Progenitor cell of endocrine pancreas (in vitro differentiated cells): ENCODE results near the gene RRH. TPM values are rescaled to one million over a fixed set of nuclear protein-coding genes. Genes with fewer than 3 reads are reported as not detected.
"Not testable (repeated sequence)": the region's sequence is repeated elsewhere in the genome, so short reads cannot be mapped to it uniquely, and the experiment has no call there.

ENCODE experiments used
- DNase-seq: peaks from one replicate; pipeline ENCODE4 v3.0.0; 2021; ENCODE audit warnings: low spot score; ENCODE audit not compliant: unreplicated experiment
- H3K27ac Mint-ChIP-seq: 2 replicates; pipeline ENCODE4 v1.8.0; 2021; ENCODE audit warnings: mild to moderate bottlenecking, moderate library complexity, mixed read lengths
- H3K27me3 Mint-ChIP-seq: 2 replicates; pipeline ENCODE4 v1.8.0; 2021; ENCODE audit warnings: mixed read lengths
- H3K36me3 Mint-ChIP-seq: 2 replicates; pipeline ENCODE4 v1.8.0; 2022; ENCODE audit warnings: mixed read lengths; ENCODE audit not compliant: insufficient read depth
- H3K4me1 Mint-ChIP-seq: 2 replicates; pipeline ENCODE4 v1.8.0; 2021; ENCODE audit warnings: low read depth, mixed read lengths
- H3K4me3 Mint-ChIP-seq: 2 replicates; pipeline ENCODE4 v1.8.0; 2021; ENCODE audit warnings: low read depth, mild to moderate bottlenecking, moderate library complexity, mixed read lengths
- H3K9me3 Mint-ChIP-seq: 2 replicates; pipeline ENCODE4 v1.8.0; 2021; ENCODE audit warnings: low read depth, mixed read lengths
- long read RNA-seq: library from polyadenylated mRNA; unstranded; transcript quantifications from one replicate; pipeline ENCODE4 v2.0.0, GENCODE V29; 2020
- total RNA-seq: library from RNA; stranded (reverse); gene quantifications from 2 replicates; pipeline ENCODE4 v1.2.1, GENCODE V29; 2021
- TF ChIP-seq, protein P1 (sequence below): fragments of 200-600 bp; sonication (generic); IDR thresholded peaks from one replicate; pipeline ENCODE4 v1.5.0; 2021; ENCODE audit warnings: antibody characterized with exemption, mild to moderate bottlenecking; ENCODE audit not compliant: unreplicated experiment

The RRH gene, protein sequence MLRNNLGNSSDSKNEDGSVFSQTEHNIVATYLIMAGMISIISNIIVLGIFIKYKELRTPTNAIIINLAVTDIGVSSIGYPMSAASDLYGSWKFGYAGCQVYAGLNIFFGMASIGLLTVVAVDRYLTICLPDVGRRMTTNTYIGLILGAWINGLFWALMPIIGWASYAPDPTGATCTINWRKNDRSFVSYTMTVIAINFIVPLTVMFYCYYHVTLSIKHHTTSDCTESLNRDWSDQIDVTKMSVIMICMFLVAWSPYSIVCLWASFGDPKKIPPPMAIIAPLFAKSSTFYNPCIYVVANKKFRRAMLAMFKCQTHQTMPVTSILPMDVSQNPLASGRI
- total RNA-seq = 0.33 and 0.57 TPM in 2 replicates
- long read RNA-seq = 0 reads

DNA sequence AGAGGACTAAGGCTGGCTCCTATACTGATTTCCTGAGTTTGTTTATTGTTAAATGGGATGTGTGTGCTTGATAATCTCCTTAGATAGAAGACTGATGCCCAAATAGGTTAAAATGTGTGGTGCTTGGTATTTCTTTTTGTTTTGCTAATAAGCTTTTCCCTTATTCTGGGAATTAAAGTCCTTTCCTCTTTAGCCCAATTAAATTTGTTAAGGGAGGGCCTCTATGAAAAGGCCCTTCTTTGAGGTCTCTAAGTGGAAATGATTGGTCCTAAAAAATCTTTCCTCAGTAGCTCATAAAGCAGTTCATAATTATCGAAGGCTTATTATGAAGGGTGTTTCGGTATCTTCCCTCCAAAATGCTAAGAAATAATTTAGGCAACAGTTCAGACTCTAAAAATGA is at the start of gene RRH:
RRH (plus strand) TSS at position 301 of the 400 bp plus-strand sequence; CDS start at position 357, 56 bp downstream.
- Mint-ChIP-seq H3K4me3 (no peak within 1 kb of the TSS), H3K27ac (no peak within 1 kb of the TSS), H3K9me3 (no peaks in the 10 kb centered on the region), H3K36me3 (peaks cover 6% of the 10 kb centered on the region), H3K27me3 (no peaks in the 10 kb centered on the region), H3K4me1 (peaks cover 1% of the 10 kb centered on the region)
- no peak for DNase-seq
- TF ChIP-seq, protein P1, sequence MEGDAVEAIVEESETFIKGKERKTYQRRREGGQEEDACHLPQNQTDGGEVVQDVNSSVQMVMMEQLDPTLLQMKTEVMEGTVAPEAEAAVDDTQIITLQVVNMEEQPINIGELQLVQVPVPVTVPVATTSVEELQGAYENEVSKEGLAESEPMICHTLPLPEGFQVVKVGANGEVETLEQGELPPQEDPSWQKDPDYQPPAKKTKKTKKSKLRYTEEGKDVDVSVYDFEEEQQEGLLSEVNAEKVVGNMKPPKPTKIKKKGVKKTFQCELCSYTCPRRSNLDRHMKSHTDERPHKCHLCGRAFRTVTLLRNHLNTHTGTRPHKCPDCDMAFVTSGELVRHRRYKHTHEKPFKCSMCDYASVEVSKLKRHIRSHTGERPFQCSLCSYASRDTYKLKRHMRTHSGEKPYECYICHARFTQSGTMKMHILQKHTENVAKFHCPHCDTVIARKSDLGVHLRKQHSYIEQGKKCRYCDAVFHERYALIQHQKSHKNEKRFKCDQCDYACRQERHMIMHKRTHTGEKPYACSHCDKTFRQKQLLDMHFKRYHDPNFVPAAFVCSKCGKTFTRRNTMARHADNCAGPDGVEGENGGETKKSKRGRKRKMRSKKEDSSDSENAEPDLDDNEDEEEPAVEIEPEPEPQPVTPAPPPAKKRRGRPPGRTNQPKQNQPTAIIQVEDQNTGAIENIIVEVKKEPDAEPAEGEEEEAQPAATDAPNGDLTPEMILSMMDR = no peak

DNA sequence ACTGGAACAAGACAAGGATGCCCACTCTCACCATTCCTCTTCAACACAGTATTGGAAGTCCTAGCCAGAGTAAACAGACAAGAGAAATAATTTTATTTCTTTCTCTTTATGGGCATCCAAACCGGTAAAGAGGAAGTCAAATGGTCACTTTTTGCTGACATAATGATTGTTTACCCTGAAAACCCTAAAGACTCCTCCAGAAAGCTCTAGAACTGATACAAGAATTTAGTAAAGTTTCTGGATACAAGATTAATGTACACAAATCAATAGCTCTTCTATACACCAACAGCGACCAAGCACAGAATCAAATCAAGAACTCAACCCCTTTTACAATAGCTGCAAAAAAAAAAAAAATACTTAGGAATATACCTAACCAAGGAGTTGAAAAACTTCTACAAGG is 45.7 kb upstream of the RRH start:
- H3K27ac Mint-ChIP-seq, H3K4me1 Mint-ChIP-seq, H3K4me3 Mint-ChIP-seq: not testable (repeated sequence)

DNA sequence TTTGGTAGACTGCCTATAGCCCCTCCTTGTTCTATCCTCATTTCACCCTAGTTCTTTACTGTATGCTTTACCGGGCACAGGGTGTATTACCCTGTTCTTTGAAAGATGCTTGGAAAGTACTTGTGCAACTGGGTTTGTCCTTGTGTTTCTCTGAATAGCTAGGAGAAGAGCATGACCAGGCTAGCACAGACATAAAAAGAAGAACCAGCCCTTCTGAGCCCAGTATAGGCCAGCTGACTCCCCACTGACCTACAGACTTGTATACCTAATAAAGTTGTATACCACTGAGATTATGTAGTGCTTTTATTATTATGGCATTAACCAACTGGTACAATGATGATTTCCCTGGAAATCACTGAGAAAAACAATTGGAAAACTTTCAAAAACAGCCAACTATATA is 40.9 kb upstream of the RRH start:
- TF ChIP-seq, protein P1 = no peak
- Mint-ChIP-seq H3K27ac (no peak overlapping the region), H3K27me3 (no peaks in the 10 kb centered on the region), H3K36me3 (no peaks in the 10 kb centered on the region), H3K4me3 (no peak overlapping the region), H3K4me1 (no peaks in the 10 kb centered on the region), H3K9me3 (peaks cover 10% of the 10 kb centered on the region)
- DNase-seq = no peak

More for the DNA sequence above, 45.7 kb upstream of the RRH start:
- DNase-seq, H3K36me3 Mint-ChIP-seq, H3K9me3 Mint-ChIP-seq, H3K27me3 Mint-ChIP-seq: not testable (repeated sequence)

DNA sequence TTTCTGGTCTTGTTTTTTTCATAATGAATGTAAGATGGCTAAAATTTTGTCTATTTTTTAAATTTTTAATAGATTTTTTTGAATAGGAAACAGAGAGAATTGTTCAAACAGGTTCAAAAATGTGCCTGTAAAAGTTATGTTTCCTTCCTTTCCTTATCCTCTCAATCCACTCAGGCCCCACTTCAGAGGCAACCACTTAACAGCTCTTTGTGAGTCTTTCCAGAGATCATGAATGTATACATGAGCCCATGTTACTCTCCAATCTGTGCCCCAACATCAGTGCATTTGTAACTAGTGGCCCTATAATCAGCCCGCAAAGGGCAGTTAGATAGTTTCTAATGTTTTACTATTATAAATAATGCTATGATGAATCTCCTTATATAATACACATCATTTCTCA is 40.0 kb upstream of the RRH start:
- TF ChIP-seq, protein P1 = no peak
- DNase-seq = no peak
- Mint-ChIP-seq H3K9me3 (peaks cover 10% of the 10 kb centered on the region), H3K4me3 (no peak overlapping the region), H3K27ac (no peak overlapping the region), H3K4me1 (no peaks in the 10 kb centered on the region), H3K36me3 (no peaks in the 10 kb centered on the region), H3K27me3 (no peaks in the 10 kb centered on the region)

DNA sequence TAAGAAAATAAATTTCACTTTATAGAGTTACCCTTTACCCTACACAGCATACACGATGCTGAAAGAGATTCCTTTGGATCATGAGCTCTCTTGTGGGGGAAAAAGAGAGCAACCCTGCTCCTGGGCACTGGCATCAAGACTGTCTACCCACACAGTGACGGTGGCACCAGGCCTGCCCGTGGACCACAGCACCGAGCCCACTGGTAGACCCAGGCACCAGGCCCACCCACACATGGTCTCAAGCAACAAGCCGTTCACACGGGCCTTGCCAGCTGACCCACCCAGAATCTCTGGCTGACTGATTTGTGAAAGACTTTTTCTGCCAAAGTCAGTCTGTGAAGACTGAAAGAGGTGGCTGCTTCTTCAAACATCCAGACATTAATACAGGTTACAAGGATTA is 32.7 kb upstream of the RRH start:
- Mint-ChIP-seq H3K9me3 (peaks cover 20% of the 10 kb centered on the region), H3K4me3 (no peak overlapping the region), H3K36me3 (no peaks in the 10 kb centered on the region), H3K4me1 (no peaks in the 10 kb centered on the region), H3K27ac (no peak overlapping the region), H3K27me3 (no peaks in the 10 kb centered on the region)
- no peak for DNase-seq
- TF ChIP-seq, protein P1 = no peak

DNA sequence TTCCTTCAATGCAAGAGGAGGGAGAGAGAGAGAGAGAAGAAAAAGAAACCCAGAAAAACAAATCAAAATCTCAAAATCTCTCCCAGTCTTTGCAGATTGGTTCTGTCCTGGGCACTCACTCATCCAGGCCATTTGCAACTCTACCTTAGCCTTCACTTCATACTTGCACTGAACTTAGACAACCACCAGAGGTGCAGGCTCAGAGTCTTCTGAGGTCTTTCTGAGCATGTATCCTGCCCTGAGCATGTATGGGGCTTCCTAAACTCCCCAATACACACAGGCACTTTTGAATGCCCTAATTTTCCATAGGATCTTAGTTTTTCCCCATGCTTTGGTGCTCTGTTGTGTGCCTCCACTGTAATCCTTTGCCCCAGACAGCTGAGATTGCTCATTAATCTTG is 28.9 kb upstream of the RRH start:
- no peak overlapping the region for H3K27ac Mint-ChIP-seq
- no peaks in the 10 kb centered on the region for H3K27me3 Mint-ChIP-seq
- no peak overlapping the region for H3K4me3 Mint-ChIP-seq
- H3K4me1 Mint-ChIP-seq = no peaks in the 10 kb centered on the region
- DNase-seq = no peak
- H3K9me3 Mint-ChIP-seq = peaks cover 17% of the 10 kb centered on the region
- TF ChIP-seq, protein P1 = no peak
- no peaks in the 10 kb centered on the region for H3K36me3 Mint-ChIP-seq
